GM18505 (cell line): ENCODE data around the gene TNRC18.
"Not testable (repeated sequence)": the region's sequence is repeated elsewhere in the genome, so short reads cannot be mapped to it uniquely, and the experiment has no call there.

Source experiments
- ATAC-seq: cut with Tn5 transposase; IDR thresholded peaks from one replicate; pipeline ENCODE4 v1.9.1; 2021; ENCODE audit not compliant: unreplicated experiment
- POLR2A ChIP-seq: IDR thresholded peaks from 4 replicates; pipeline ENCODE4 v1.6.1; 2011; ENCODE audit warnings: borderline replicate concordance; ENCODE audit not compliant: insufficient read depth, insufficient read length; ENCODE audit errors: extremely low read depth

Gene TNRC18

DNA sequence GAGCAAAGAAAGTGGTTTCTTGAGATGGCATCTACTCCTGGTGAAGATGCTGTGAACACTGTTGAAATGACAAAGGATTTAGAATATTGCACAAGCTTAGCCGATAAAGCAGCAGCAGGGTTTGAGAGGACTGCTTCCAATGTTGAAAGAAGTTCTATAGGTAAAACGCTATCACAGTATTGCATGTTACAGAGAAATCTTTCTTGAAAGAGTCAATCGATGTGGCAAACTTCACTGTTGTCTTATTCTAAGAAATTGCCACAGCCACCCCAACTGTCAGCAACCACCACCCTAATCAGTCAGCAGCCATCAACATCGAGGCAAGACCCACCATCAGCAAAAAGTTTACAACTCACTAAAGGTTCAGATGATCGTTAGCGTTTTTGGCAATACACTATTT is 81.0 kb downstream of the TNRC18 start:
- no peak for TF ChIP-seq POLR2A
- no peak for ATAC-seq

DNA sequence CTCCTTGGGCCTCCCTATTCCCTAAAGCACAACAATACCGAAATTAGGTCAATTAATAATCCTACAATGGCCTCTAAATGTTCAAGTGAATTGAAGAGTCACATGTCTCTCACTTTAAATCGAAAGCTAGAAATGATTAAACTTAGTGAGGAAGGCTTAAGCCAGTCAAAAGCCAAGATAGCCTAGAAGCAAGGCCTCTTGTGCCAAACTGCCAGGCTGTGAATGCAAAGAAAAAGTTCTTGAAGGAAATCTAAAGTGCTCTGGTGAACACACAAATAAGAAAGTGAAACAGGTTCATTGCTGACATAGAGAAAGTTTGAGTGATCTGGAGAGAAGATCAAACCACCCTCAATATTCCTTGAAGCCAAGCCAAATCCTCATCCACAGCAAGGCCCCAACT is 83.7 kb downstream of the TNRC18 start:
- ATAC-seq = no peak

DNA sequence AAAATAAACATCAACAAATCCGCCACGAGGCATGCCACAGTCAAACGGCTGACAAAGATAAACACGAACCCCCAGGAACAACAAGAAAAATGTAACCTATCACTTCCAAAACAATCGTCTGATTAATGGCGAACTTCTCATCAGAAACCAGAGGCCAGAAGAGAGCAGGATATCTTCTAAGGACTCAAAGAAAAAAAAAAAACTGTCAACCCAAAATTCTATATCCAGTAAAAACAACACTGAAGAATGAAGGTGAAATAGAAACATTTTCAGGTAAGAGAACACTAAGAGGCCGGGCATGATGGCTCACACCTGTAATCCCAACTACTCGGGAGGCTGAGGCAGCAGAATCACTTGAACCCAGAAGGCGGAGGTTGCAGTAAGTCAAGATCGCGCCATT is 86.6 kb downstream of the TNRC18 start:
- no peak for ATAC-seq
- no peak for TF ChIP-seq POLR2A

More for the DNA sequence above, 83.7 kb downstream of the TNRC18 start:
- TF ChIP-seq POLR2A = no peak

DNA sequence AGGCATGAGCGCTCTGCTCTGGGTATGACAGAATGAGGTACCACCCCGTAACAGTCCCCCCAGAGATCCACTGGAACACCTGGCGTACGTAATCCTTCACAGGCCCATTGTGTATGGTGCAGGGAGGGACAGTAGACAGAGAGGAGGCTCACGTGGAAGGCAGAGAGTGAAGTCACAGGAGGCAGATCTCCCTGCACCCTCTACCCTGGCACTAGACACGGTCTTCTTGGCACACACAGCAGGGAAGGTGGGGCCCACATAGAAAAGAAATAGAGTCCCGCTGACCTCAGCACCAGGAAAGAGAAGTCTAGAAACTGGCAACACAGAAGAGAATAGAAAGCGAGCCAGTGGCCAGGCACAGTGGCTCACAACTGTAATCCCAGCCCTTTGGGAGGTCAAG is 89.0 kb downstream of the TNRC18 start:
- no peak for ATAC-seq
- TF ChIP-seq POLR2A = no peak

DNA sequence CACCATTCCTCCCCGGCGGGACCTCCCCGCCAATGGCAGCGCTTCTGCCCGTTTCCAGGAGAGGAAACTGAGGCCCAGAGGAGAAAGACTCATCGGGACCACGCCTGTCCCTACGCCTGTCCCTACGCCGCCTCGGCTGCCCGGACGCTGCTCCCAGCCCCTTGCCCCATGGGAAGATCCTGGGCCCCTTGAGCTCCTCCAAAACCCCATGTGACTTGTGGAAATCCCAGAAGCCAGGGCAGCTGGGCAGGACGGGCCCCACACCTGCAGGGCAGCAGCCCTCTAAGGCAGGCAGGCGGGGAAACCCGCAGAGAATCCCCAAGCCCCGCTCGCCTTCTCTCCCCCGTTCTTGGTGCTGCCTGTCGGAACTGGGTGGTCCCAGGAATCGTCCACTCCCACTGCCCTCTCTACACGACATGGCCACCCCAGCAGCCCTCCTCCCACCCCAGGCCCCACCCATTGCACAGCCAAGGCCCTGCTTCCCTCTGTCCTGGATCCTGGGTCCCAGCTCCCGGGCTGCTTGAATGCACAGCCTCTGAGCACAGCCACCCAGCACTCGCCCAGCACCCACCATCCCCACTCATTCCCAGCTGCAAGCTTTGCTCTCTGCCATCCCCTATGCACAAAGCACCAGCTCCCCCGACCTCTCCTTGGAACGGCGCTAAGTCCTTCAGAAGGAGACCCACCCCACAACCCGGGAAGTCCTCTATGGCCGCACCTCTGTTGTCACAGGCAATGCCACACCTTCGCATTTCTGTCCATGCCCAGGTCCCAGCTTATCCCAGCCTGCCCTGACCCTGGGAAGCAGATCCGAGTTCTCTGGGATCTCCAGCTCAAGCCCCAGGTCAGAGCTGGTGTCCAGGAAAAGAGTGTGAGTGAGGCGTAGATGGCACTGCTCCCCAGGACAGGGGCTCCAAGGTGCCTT is 90.3 kb downstream of the TNRC18 start:
- TF ChIP-seq POLR2A = no peak
- no peak for ATAC-seq

DNA sequence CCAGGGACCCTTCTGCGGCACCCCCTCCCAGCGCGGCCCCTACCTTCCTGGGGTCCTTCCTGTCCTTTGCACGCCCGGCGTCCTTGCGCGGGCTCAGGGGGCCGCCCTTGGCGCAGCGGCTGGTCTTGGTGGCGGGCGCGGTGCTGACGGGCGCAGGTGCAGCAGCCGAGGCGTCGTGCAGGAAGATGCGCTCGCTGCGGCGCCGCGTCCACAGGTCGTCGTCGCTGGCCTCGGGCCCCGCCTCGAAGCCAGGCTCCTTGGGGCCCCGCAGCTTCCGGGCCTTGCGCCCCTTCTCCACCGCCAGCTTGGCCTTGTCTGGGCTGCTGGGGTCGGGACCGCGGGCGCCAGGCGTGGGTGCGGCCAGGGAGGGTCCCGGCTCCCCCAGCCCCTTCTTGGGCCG is 91.1 kb downstream of the TNRC18 start:
- no peak for ATAC-seq
- no peak for TF ChIP-seq POLR2A

DNA sequence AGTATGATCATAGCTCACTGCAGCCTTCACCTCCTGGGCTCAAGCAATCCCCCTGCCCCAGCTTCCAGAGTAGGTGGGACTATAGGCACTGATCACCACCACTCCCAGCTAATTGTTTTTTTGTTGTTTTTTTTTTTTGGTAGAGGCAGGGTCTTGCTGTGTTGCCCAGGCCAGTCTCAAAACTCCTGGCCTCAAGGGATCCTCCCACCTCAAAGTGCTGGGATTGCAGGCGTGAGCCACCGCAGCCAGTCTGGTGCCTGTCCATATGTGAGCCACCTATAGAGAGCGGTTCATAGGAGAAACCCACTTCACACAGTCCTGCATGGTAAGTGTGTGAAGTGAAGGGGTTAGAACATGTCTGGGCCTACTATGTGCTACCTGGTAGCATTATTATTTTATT is 93.3 kb downstream of the TNRC18 start:
- ATAC-seq = no peak
- no peak for TF ChIP-seq POLR2A

DNA sequence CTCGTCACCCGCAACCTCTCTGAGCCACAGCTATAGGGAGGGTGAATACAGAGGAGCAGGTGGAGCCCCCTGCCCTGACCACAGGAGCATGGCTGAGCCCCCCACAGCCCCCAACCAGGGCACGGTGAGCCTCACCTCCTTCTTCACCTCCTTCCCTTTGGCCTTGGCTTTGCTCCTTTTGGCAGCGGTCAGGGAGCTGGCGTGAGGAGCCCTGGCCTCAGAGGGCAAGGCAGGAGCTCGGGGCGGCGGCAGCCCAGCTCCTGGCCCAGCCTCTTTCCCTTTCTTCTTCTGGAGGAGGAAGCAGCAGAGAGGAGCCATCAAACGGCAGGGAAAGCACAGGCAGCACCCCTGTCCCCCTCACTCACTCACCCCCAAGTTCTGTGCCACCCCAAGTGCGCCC is 98.7 kb downstream of the TNRC18 start:
- TF ChIP-seq POLR2A = no peak
- no peak for ATAC-seq

DNA sequence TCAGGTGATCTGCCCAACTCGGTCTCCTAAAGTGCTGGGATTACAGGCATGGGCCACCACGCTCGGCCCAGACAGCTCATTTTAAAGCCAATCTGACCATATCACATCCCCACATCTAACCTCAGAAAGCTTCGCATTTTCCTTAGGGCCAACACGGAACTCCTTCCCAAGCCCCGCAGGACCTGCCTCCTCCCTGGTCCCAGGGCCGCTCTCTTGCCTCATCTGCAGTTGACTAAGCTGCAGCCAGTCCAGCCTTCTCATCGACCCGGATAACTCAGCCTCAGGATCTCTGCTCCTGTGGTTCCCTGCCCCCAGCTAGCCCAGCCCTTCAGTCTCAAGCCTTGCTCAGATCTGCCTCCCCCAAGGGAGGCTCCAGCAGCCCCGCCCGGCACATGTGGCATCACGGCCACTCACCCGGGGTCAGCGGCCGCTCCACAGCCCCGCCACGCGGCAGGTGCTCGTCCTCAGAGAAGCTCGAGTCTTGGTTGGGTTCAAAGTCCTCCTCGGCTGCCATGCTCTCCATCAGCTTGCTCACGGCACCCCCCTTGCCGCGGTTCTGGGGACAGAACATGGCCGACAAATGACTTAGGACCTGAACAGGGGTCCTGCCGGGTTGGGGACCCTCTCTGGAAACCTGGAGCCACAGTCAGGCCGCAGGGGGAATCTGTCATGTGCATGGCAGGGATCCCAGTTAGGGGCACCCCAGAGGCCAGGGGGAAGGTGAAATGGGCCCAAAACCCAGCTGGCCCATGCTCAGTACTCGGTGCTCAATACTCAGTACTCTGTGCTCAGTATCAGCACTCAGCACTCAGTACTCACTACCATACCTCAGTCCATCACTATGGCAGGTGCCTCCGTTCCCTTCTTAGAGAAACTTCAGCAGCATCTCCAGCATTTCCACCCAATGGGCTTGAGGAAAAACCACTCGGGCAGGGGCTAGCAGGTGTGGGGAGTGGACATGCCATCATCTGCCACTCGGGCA is 99.5 kb downstream of the TNRC18 start:
- ATAC-seq = not testable (repeated sequence)

DNA sequence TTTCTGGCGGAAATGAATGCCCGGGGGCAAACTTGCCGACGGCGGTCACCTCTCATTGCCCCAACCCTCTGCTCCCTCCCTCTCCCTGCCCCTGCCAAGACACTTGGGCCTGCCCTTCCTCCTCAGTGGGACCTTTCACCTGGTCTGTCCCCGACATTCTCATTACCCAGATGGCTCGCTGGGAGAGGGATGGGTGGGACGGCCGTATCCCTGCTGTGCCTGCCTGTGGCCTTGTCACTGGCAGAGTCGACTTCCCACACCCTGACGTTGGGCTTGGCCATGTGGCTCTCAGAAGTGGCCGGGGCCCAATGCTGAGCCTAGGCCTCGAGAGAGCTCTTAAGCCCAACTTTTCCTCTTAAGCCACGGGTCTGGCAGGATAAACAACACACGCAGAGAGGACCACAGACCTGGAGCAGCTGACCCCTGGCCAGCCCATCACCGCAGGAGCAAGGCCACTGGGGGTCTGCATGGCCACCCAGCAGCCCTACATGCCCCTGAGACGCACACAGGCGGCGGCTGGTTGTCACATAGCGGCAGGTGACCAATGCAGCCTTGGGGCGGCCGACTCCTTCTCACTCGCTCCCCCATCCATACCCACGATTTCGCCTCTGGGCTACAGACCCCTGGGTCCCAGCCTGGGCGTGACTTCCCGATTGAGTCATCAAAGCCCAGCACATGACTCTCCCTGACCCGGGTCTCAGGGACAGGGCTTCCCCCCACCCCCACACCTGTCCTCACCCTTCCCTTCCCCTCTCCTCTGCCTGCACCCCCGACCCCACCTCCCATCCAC is 100.8 kb downstream of the TNRC18 start:
- ATAC-seq = no peak
- TF ChIP-seq POLR2A = no peak

DNA sequence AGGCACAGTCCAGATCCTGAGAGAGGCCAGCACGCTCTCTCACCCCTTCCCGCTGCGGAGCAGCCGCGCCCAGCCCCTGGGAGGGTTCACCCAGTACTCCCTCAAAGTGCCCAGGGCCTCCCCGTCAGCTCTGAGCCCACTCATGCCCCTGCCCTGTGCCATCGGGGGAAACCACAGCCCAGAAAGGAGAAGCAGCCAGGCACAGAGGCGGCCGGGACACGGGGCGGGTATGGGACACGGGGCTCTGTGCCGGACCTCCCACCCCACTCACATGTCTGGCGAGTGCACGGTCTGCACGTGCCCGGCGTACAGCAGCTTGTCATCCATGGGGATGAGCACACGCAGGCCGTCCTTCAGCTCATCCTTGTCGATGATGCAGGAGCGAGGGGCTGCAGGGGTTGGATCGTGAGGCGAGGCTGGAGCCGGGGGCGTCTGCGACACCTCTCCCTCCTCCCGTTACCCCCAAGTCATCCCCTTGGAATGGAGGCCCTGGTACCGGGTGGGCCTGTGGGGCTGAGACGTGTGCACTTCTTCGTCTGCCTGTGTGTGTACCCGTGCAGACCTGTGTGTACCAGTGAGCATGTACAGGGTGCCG is 102.7 kb downstream of the TNRC18 start:
- no peak for ATAC-seq
- no peak for TF ChIP-seq POLR2A

DNA sequence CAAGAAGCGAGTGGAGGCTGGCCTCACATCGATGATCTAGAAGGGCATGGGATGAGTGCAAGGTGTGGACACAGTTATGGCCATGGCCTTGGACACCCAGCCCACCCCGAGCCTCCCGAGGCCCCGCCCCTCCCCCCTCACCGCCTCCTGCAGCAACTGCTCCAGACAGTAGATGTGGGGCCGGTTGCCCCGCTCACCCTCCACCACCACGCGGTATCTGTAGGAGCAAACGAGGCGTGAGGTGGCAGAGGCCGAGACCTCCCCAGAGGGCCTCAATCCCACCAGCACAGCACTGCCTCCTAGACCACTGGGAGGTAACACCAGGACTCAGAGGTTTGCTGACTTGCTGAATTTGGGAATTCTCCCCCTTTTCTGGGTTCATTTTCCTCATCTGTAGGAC is 103.2 kb downstream of the TNRC18 start:
- no peak for ATAC-seq
- TF ChIP-seq POLR2A = no peak

DNA sequence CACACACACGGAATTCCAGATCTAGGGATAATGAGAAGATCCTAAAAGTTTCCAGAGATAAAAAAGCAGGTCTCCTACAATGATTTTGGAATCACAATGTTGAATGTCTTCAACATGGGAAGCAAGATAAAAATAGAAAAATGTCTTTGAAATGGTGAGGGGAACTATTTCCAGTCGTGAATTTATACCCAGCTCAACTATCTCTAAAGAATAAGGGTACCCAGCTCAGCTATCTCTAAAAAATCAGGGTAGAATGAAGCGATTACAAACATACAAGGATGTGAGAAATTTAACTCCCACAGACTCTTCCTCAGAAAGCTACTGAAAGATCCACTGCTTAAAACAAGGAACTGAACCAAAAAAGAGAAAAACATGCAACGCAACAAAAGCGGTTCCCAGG is 105.0 kb downstream of the TNRC18 start:
- ATAC-seq = not testable (repeated sequence)
